Uterus (tissue), 4 donors: ENCODE data around the gene UBE2E1. TPM values are rescaled to one million over a fixed set of nuclear protein-coding genes. Genes with fewer than 3 reads are reported as not detected.
A peak's percentile ranks its signal among the peaks of the same experiment; 100 is the strongest.
"Not testable (repeated sequence)": the region's sequence is repeated elsewhere in the genome, so short reads cannot be mapped to it uniquely, and the experiment has no call there.

Experiments
- DNase-seq, 2 donors: peaks; one replicate each; pipeline ENCODE4 v3.0.0-alpha.2; 2019 to 2020
- H3K27ac ChIP-seq, 2 donors: fragments of 200-600 bp; sonication (generic); 1 replicate in 1 of 2; 2 replicates in 1 of 2; pipeline ENCODE4 v1.5.1; 2016 to 2018
- H3K27me3 ChIP-seq, 2 donors: fragments of 200-600 bp; sonication (generic); one replicate each; pipeline ENCODE4 v1.5.1; 2018 to 2019; ENCODE audit warnings: control low read depth in 1 of 2
- H3K36me3 ChIP-seq, 2 donors: fragments of 200-600 bp; sonication (generic); one replicate each; pipeline ENCODE4 v1.5.1; 2019; ENCODE audit warnings: control low read depth in 1 of 2
- H3K4me1 ChIP-seq, 2 donors: fragments of 200-600 bp; sonication (generic); one replicate each; pipeline ENCODE4 v1.5.1; 2018 to 2019; ENCODE audit warnings: control low read depth in 1 of 2
- H3K4me3 ChIP-seq, 2 donors: fragments of 200-600 bp; sonication (generic); 1 replicate in 1 of 2; 2 replicates in 1 of 2; pipeline ENCODE4 v1.5.1; 2018 to 2019; ENCODE audit warnings: mild to moderate bottlenecking in 1 of 2
- H3K9me3 ChIP-seq, 2 donors: fragments of 200-600 bp; sonication (generic); one replicate each; pipeline ENCODE4 v1.5.1; 2019; ENCODE audit warnings: control low read depth in 1 of 2
- POLR2A ChIP-seq, 2 donors: fragments of 450-650 bp; IDR thresholded peaks; one replicate each; pipeline ENCODE4 v1.6.1; 2016; ENCODE audit warnings: antibody characterized with exemption in 2 of 2, mild to moderate bottlenecking in 1 of 2, moderate library complexity in 1 of 2
- intact Hi-C: fragments of 100-400 bp; cut with DNase I; formaldehyde crosslinking; loops from one replicate; pipeline ENCODE4 v1.15.1; 2023; ENCODE audit warnings: low total_unique reads
- total RNA-seq, 4 donors: library from RNA; depleted of rRNA in 3 of 4; stranded (reverse); fragments of >200 nt in 3 of 4; gene quantifications; one replicate each; pipeline versions ENCODE4 v1.1.0 to v1.2.4, GENCODE V29; 2014 to 2023
- TF ChIP-seq, protein P1 (sequence below), 4 experiments: fragments of 200-600 bp in 2 of 4; fragments of 450-650 bp in 2 of 4; sonication (generic) in 2 of 4; IDR thresholded peaks; one replicate each; pipeline ENCODE4 v1.5.1; 2016 to 2019; ENCODE audit warnings: antibody characterized with exemption in 4 of 4, mild to moderate bottlenecking in 2 of 4, moderate library complexity in 1 of 4
- donor health status: DM: yes; HTN: yes; CAD: no.

Gene UBE2E1
- total RNA-seq, 4 donors from 2014 or later = 67.9 to 158 (median 95.7) TPM

DNA sequence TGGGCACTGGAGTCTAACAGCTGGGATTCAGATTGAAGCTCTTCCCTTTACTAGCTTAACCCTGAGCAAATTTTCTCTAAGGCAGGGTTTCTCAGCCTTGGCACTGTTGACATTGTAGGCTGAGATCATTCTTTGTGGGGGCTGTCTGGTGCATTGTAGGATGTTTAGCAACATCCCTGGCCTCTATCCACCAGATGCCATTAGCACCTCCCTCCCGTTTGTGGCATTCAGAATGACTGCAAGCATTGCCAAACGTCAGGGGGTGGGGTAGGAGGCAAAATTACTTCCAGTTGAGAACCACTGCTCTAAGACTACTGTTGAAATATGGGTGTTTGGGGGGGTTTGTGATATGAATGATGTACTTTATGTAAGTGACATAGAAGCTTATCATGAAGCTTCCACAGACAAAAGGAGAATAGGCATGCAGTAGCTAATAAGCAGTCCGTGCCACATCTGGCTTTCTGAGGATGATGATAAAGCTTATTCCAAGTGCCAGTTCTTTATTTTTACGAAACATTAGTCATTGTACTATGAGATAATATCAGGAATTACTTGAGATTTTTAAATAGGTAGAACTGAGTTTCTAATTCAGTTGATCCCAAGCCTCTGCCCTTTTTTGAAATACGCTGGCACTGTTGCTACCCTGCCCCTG, 71.7 kb downstream of the UBE2E1 start:
- Histone ChIP-seq H3K9me3 (no peaks in the 10 kb centered on the region), H3K36me3 (no peaks in the 10 kb centered on the region), H3K27me3 (no peaks in the 10 kb centered on the region), H3K4me3 (no peak overlapping the region), H3K27ac (peak overlapping the region in 1 of 2 donors; percentile 34), H3K4me1 (peaks cover 12 to 14% of the 10 kb centered on the region in 2 donors)
- DNase-seq = peak; percentile 44 to 45
- TF ChIP-seq POLR2A (IDR thresholded peaks at IDR 0.05) = no peak
- TF ChIP-seq, protein P1, sequence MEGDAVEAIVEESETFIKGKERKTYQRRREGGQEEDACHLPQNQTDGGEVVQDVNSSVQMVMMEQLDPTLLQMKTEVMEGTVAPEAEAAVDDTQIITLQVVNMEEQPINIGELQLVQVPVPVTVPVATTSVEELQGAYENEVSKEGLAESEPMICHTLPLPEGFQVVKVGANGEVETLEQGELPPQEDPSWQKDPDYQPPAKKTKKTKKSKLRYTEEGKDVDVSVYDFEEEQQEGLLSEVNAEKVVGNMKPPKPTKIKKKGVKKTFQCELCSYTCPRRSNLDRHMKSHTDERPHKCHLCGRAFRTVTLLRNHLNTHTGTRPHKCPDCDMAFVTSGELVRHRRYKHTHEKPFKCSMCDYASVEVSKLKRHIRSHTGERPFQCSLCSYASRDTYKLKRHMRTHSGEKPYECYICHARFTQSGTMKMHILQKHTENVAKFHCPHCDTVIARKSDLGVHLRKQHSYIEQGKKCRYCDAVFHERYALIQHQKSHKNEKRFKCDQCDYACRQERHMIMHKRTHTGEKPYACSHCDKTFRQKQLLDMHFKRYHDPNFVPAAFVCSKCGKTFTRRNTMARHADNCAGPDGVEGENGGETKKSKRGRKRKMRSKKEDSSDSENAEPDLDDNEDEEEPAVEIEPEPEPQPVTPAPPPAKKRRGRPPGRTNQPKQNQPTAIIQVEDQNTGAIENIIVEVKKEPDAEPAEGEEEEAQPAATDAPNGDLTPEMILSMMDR (IDR thresholded peaks at IDR 0.05) = no peak
- intact Hi-C loops = no loop called here

DNA sequence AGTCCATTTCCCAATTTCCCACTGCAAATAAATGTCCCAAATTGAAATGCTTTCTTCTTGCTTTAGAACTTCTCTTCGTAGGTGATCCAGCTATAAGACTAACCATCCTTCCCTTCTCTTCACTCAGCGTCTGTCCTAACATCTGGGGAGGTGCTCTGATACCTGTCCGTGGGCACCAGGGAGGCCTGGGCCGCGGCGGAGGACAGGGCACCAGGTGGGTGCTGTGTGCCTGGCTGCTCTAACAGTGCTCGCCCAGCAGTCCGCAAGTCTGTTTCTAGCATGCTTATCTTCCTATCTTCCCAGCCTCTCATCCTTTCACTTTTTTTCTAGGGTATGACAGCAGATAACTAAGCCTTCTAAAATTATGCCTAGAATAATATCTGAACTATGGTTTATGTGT, 73.7 kb downstream of the UBE2E1 start:
- Histone ChIP-seq H3K36me3 (no peaks in the 10 kb centered on the region), H3K4me1 (peaks cover 7 to 12% of the 10 kb centered on the region in 2 donors), H3K27me3 (no peaks in the 10 kb centered on the region), H3K4me3 (no peak overlapping the region), H3K27ac (no peak overlapping the region), H3K9me3 (no peaks in the 10 kb centered on the region)
- intact Hi-C loops = no loop called here
- no peak for DNase-seq
- TF ChIP-seq, protein P1 (IDR thresholded peaks at IDR 0.05) = no peak
- TF ChIP-seq POLR2A (IDR thresholded peaks at IDR 0.05) = no peak

- no peak overlapping the region for H3K27ac ChIP-seq
- H3K9me3 ChIP-seq = no peaks in the 10 kb centered on the region
- no peaks in the 10 kb centered on the region for H3K36me3 ChIP-seq
- H3K27me3 ChIP-seq = no peaks in the 10 kb centered on the region
- no peak for DNase-seq
- no peak overlapping the region for H3K4me3 ChIP-seq
- TF ChIP-seq POLR2A (IDR thresholded peaks at IDR 0.05) = no peak
- TF ChIP-seq, protein P1 (IDR thresholded peaks at IDR 0.05) = no peak
- intact Hi-C loops = no loop called here
- peaks cover 3 to 12% of the 10 kb centered on the region in 2 donors for H3K4me1 ChIP-seq
These were observed 75.1 kb downstream of the UBE2E1 start for GRCh38 chr3:23880703-23881339.

DNA sequence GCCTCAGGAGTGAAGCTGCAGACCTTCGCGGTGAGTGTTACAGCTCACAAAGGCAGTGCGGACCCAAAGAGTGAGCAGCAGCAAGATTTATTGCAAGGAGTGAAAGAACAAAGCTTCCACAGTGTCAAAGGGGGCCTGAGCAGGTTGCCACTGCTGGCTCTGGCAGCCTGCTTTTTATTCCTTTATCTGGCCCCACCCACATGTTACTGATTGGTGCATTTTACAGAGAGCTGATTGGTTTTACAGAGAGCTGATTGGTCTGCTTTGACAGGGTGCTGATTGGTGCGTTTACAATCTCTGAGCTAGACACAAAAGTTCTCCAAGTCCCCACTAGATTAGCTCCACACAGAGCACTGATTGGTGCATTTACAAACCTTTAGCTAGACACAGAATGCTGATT, 76.2 kb downstream of the UBE2E1 start:
- H3K9me3 ChIP-seq, H3K27ac ChIP-seq, intact Hi-C loops, H3K36me3 ChIP-seq, H3K4me3 ChIP-seq, H3K4me1 ChIP-seq, H3K27me3 ChIP-seq, DNase-seq: not testable (repeated sequence)

- Histone ChIP-seq H3K4me1 (peaks cover 0 to 3% of the 10 kb centered on the region in 2 donors), H3K9me3 (no peaks in the 10 kb centered on the region), H3K36me3 (no peaks in the 10 kb centered on the region), H3K27me3 (no peaks in the 10 kb centered on the region), H3K27ac (no peak overlapping the region), H3K4me3 (no peak overlapping the region)
- TF ChIP-seq, protein P1 (IDR thresholded peaks at IDR 0.05) = no peak
- TF ChIP-seq POLR2A (IDR thresholded peaks at IDR 0.05) = no peak
- intact Hi-C loops = no loop called here
- DNase-seq = no peak
These were observed 76.7 kb downstream of the UBE2E1 start for GRCh38 chr3:23882487-23882918.
